Measurements from ENCODE around the gene SPRR2F. TPM values are rescaled to one million over a fixed set of nuclear protein-coding genes. Genes with fewer than 3 reads are reported as not detected.
"Not testable (repeated sequence)": the region's sequence is repeated elsewhere in the genome, so short reads cannot be mapped to it uniquely, and the experiment has no call there.

Gene SPRR2F
- total RNA-seq, 2 donors from 2014 or later, result not detected

DNA sequence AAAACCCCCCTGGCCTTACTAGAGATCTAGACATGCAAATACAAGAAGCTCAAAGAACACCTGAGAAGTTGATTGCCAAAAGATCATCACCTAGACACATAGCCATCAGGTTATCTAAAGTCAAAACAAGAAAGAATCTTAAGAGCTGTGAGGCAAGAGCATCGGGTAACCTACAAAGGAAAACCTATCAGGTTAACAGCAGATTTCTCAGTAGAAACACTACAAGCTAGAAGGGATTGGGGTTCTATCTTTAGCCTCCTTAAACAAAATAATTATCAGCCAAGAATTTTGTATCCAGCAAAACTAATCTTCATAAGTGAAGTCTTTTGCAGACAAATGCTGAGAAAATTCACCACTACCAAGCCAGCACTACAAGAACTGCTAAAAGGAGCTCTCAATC, 12.2 kb upstream of the SPRR2F start:
- Histone ChIP-seq H3K4me3 (ENCODE audit: low read length) (no peak overlapping the region), H3K36me3 (ENCODE audit: control insufficient read depth, insufficient read depth, low read length) (no peaks in the 10 kb centered on the region), H3K4me1 (ENCODE audit: control insufficient read depth, insufficient read depth, low read length) (no peaks in the 10 kb centered on the region), H3K9me3 (ENCODE audit: control insufficient read depth, low read length) (peaks cover 42% of the 10 kb centered on the region), H3K27ac (ENCODE audit: low read depth, low read length) (no peak overlapping the region), H3K27me3 (ENCODE audit: control insufficient read depth, insufficient read depth, low read length, poor library complexity, severe bottlenecking) (no peaks in the 10 kb centered on the region), H3K9ac (ENCODE audit: extremely low read depth, low read length, poor library complexity, severe bottlenecking) (no peak overlapping the region)
- no peak for DNase-seq
- TF ChIP-seq CTCF (conservative IDR thresholded peaks at IDR 0.05), result no peak
- H3K4me1 Mint-ChIP-seq, result peaks cover 5% of the 10 kb centered on the region
- no peak overlapping the region for H3K4me3 Mint-ChIP-seq
- no peaks in the 10 kb centered on the region for H3K27me3 Mint-ChIP-seq (ENCODE audit: insufficient read depth)
- H3K36me3 Mint-ChIP-seq (ENCODE audit: low read depth), result peaks cover 21% of the 10 kb centered on the region
- H3K27ac Mint-ChIP-seq, result no peak overlapping the region
- H3K9me3 Mint-ChIP-seq, result peaks cover 36% of the 10 kb centered on the region
- 96% methylated on average over 1 of the region's 1 CpG; no CpG with 5 or more reads in 1 of the 2 experiments for WGBS, 2 experiments (ENCODE audit: insufficient coverage in 1 of 2, insufficient read length in 1 of 2)

GRCh38 chr1:153123793-153124192, 10.5 kb upstream of the SPRR2F start:
- not testable (repeated sequence) for H3K4me3 ChIP-seq (ENCODE audit: low read length); H3K36me3 ChIP-seq (ENCODE audit: control insufficient read depth, insufficient read depth, low read length); H3K4me1 ChIP-seq (ENCODE audit: control insufficient read depth, insufficient read depth, low read length); H3K27me3 Mint-ChIP-seq (ENCODE audit: insufficient read depth); H3K9ac ChIP-seq (ENCODE audit: extremely low read depth, low read length, poor library complexity, severe bottlenecking); H3K27ac Mint-ChIP-seq; H3K27me3 ChIP-seq (ENCODE audit: control insufficient read depth, insufficient read depth, low read length, poor library complexity, severe bottlenecking); H3K27ac ChIP-seq (ENCODE audit: low read depth, low read length); H3K4me3 Mint-ChIP-seq
- DNase-seq, result peak; percentile 25
- Mint-ChIP-seq H3K4me1 (peaks cover 11% of the 10 kb centered on the region), H3K9me3 (peaks cover 36% of the 10 kb centered on the region), H3K36me3 (ENCODE audit: low read depth) (peaks cover 21% of the 10 kb centered on the region)
- peaks cover 37% of the 10 kb centered on the region for H3K9me3 ChIP-seq (ENCODE audit: control insufficient read depth, low read length)
- 64 to 100% methylated on average over 1 to 8 of the region's 8 CpGs for WGBS, 2 experiments (ENCODE audit: insufficient coverage in 1 of 2, insufficient read length in 1 of 2)

GRCh38 chr1:153122831-153123421, 9.6 kb upstream of the SPRR2F start:
- Histone ChIP-seq H3K4me1 (ENCODE audit: control insufficient read depth, insufficient read depth, low read length) (no peaks in the 10 kb centered on the region), H3K27me3 (ENCODE audit: control insufficient read depth, insufficient read depth, low read length, poor library complexity, severe bottlenecking) (no peaks in the 10 kb centered on the region), H3K4me3 (ENCODE audit: low read length) (peak overlapping the region; percentile 55), H3K36me3 (ENCODE audit: control insufficient read depth, insufficient read depth, low read length) (no peaks in the 10 kb centered on the region), H3K9ac (ENCODE audit: extremely low read depth, low read length, poor library complexity, severe bottlenecking) (peak overlapping the region; percentile 26), H3K27ac (ENCODE audit: low read depth, low read length) (peak overlapping the region; percentile 61), H3K9me3 (ENCODE audit: control insufficient read depth, low read length) (peaks cover 37% of the 10 kb centered on the region)
- H3K27ac Mint-ChIP-seq, result peak overlapping the region; percentile 97
- peaks cover 11% of the 10 kb centered on the region for H3K4me1 Mint-ChIP-seq
- H3K4me3 Mint-ChIP-seq, result peak overlapping the region; percentile 15
- peaks cover 21% of the 10 kb centered on the region for H3K36me3 Mint-ChIP-seq (ENCODE audit: low read depth)
- WGBS, 2 experiments (ENCODE audit: insufficient coverage in 1 of 2, insufficient read length in 1 of 2), result 20 to 51% methylated on average over 2 to 3 of the region's 3 CpGs
- no peak for TF ChIP-seq CTCF (conservative IDR thresholded peaks at IDR 0.05)
- no peaks in the 10 kb centered on the region for H3K27me3 Mint-ChIP-seq (ENCODE audit: insufficient read depth)
- H3K9me3 Mint-ChIP-seq, result peaks cover 36% of the 10 kb centered on the region
- peak; percentile 74 for DNase-seq

DNA sequence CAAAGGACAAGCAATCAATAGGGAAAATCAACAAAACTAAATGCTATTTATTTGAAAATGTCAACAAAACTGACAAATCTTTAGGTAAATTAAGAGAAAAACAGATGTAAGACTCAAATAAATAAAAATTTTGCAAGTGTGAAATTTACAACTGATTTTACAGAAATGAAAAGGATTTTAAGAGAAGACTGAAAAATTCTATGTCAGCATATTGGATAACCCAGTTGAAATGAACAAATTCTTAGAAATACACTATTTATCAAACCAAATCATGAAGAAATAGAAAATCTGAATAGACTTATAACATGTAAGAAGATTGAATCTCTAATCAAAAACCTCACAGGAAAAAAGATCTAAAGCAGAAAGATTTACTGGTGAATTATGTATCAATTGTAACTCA, 7.6 kb upstream of the SPRR2F start:
- no peak overlapping the region for H3K27ac Mint-ChIP-seq
- Histone ChIP-seq H3K36me3 (ENCODE audit: control insufficient read depth, insufficient read depth, low read length) (no peaks in the 10 kb centered on the region), H3K9me3 (ENCODE audit: control insufficient read depth, low read length) (peaks cover 28% of the 10 kb centered on the region), H3K27ac (ENCODE audit: low read depth, low read length) (no peak overlapping the region), H3K4me1 (ENCODE audit: control insufficient read depth, insufficient read depth, low read length) (no peaks in the 10 kb centered on the region), H3K9ac (ENCODE audit: extremely low read depth, low read length, poor library complexity, severe bottlenecking) (no peak overlapping the region), H3K27me3 (ENCODE audit: control insufficient read depth, insufficient read depth, low read length, poor library complexity, severe bottlenecking) (no peaks in the 10 kb centered on the region), H3K4me3 (ENCODE audit: low read length) (no peak overlapping the region)
- peaks cover 33% of the 10 kb centered on the region for H3K9me3 Mint-ChIP-seq
- no peak for TF ChIP-seq CTCF (conservative IDR thresholded peaks at IDR 0.05)
- no peak overlapping the region for H3K4me3 Mint-ChIP-seq
- peaks cover 21% of the 10 kb centered on the region for H3K36me3 Mint-ChIP-seq (ENCODE audit: low read depth)
- H3K4me1 Mint-ChIP-seq, result peaks cover 11% of the 10 kb centered on the region
- no peaks in the 10 kb centered on the region for H3K27me3 Mint-ChIP-seq (ENCODE audit: insufficient read depth)
- DNase-seq, result no peak

Data from endodermal cell (in vitro differentiated cells).